SK-N-SH (cell line): ENCODE data around the gene TESK1.

Experiments used
- EZH2phosphoT487 ChIP-seq: fragments of 200-600 bp; sonication (generic); IDR thresholded peaks from 2 replicates; pipeline ENCODE4 v1.6.1; 2017; ENCODE audit warnings: low read depth, mixed run types, mild to moderate bottlenecking, antibody characterized with exemption, moderate library complexity, borderline replicate concordance
- FOXM1 ChIP-seq: IDR thresholded peaks from 2 replicates; pipeline ENCODE4 v1.4.0; 2012; ENCODE audit warnings: low read depth, mild to moderate bottlenecking
- GABPA ChIP-seq: IDR thresholded peaks from 2 replicates; pipeline ENCODE4 v1.4.0; 2012; ENCODE audit warnings: low read depth, mild to moderate bottlenecking
- MAX ChIP-seq: IDR thresholded peaks from 2 replicates; pipeline ENCODE4 v1.4.0; 2012; ENCODE audit warnings: low read depth
- MXI1 ChIP-seq: IDR thresholded peaks from 2 replicates; pipeline ENCODE4 v1.6.1; 2012; ENCODE audit warnings: mild to moderate bottlenecking, low read depth, low read length, improper control_type of control experiment
- POLR2AphosphoS5 ChIP-seq: IDR thresholded peaks from 2 replicates; pipeline ENCODE4 v1.6.1; 2012; ENCODE audit warnings: low read depth, low read length
- REST ChIP-seq: IDR thresholded peaks from 2 replicates; pipeline ENCODE4 v1.6.1; 2012; ENCODE audit warnings: mild to moderate bottlenecking, low read depth, low read length, moderate library complexity
- SMC3 ChIP-seq: IDR thresholded peaks from 2 replicates; pipeline ENCODE4 v1.6.1; 2012; ENCODE audit warnings: low read depth, low read length, improper control_type of control experiment
- TF ChIP-seq, protein P1 (sequence below): fragments of 200-600 bp; sonication (generic); IDR thresholded peaks from 2 replicates; pipeline ENCODE4 v1.6.1; 2017; ENCODE audit warnings: antibody characterized with exemption, mild to moderate bottlenecking, moderate library complexity

- TF ChIP-seq EZH2phosphoT487 (no peak), MXI1 (no peak), GABPA (no peak), MAX (no peak), REST (no peak), FOXM1 (no peak), POLR2AphosphoS5 (no peak), SMC3 (no peak)
- TF ChIP-seq, protein P1, sequence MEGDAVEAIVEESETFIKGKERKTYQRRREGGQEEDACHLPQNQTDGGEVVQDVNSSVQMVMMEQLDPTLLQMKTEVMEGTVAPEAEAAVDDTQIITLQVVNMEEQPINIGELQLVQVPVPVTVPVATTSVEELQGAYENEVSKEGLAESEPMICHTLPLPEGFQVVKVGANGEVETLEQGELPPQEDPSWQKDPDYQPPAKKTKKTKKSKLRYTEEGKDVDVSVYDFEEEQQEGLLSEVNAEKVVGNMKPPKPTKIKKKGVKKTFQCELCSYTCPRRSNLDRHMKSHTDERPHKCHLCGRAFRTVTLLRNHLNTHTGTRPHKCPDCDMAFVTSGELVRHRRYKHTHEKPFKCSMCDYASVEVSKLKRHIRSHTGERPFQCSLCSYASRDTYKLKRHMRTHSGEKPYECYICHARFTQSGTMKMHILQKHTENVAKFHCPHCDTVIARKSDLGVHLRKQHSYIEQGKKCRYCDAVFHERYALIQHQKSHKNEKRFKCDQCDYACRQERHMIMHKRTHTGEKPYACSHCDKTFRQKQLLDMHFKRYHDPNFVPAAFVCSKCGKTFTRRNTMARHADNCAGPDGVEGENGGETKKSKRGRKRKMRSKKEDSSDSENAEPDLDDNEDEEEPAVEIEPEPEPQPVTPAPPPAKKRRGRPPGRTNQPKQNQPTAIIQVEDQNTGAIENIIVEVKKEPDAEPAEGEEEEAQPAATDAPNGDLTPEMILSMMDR = no peak
Measured at GRCh38 chr9:35570709-35571504, 34.2 kb upstream of the TESK1 start.
